ENCODE measurements around the gene ZC3H10.

GRCh38 chr12:56087220-56087619 is 30.8 kb upstream of the ZC3H10 start:
- TF ChIP-seq SNAPC5 (CRISPR knock-in tag; IDR thresholded peaks at IDR 0.05; ENCODE audit: borderline replicate concordance) (no peak), PBX3 (CRISPR knock-in tag; IDR thresholded peaks at IDR 0.05; ENCODE audit: borderline replicate concordance) (no peak), KDM5A (IDR thresholded peaks at IDR 0.05; ENCODE audit: borderline replicate concordance, low read length) (no peak), EZH2 (conservative IDR thresholded peaks at IDR 0.05; ENCODE audit: low read depth, low read length) (no peak), CTCF (CRISPR knock-in tag; IDR thresholded peaks at IDR 0.05) (no peak), ZZZ3 (CRISPR knock-in tag; IDR thresholded peaks at IDR 0.05; ENCODE audit: borderline replicate concordance) (no peak), RAD21 (CRISPR knock-in tag; IDR thresholded peaks at IDR 0.05) (no peak), ATF2 (CRISPR knock-in tag; IDR thresholded peaks at IDR 0.05) (no peak), JUN (CRISPR knock-in tag; IDR thresholded peaks at IDR 0.05) (no peak), BCLAF1 (IDR thresholded peaks at IDR 0.05) (no peak), GLI4 (CRISPR knock-in tag; IDR thresholded peaks at IDR 0.05; ENCODE audit: borderline replicate concordance) (no peak), FOXM1 (CRISPR knock-in tag; IDR thresholded peaks at IDR 0.05) (no peak), GATAD2A (CRISPR knock-in tag; IDR thresholded peaks at IDR 0.05) (no peak)

Data from HepG2 (cell line).